Hepatocyte (in vitro differentiated cells): ENCODE measurements around the gene SAMD4A.

Experiments used
- CTCF ChIP-seq: fragments of 200-600 bp; sonication (generic); IDR thresholded peaks from 2 replicates; pipeline ENCODE4 v1.5.1; 2016; ENCODE audit warnings: antibody characterized with exemption, mild to moderate bottlenecking; ENCODE audit not compliant: poor library complexity
- EZH2 ChIP-seq: fragments of 200-600 bp; sonication (generic); IDR thresholded peaks from 2 replicates; pipeline ENCODE4 v1.6.1; 2016; ENCODE audit warnings: antibody characterized with exemption, mild to moderate bottlenecking, borderline replicate concordance
- EZH2phosphoT487 ChIP-seq: fragments of 200-600 bp; sonication (generic); IDR thresholded peaks from one replicate; pipeline ENCODE4 v1.6.1; 2018; ENCODE audit warnings: antibody characterized with exemption, mild to moderate bottlenecking, low read depth, moderate library complexity; ENCODE audit not compliant: unreplicated experiment, severe bottlenecking

- TF ChIP-seq CTCF (no peak), EZH2 (no peak), EZH2phosphoT487 (no peak)
Observed at GRCh38 chr14:54706769-54707168, 139.8 kb downstream of the SAMD4A start.
